Pancreas (tissue), 10 donors: ENCODE measurements around the gene IQSEC1. TPM values are rescaled to one million over a fixed set of nuclear protein-coding genes. Genes with fewer than 3 reads are reported as not detected.
A peak's percentile ranks its signal among the peaks of the same experiment; 100 is the strongest.

Source experiments
- ATAC-seq, 4 donors: fragments of 200-7000 bp; cut with Tn5 transposase; one replicate each; pipeline versions ENCODE4 v1.8.0 to v1.9.1; 2020; ENCODE audit warnings: mild to moderate bottlenecking in 4 of 4, moderate library complexity in 4 of 4
- DNase-seq, 6 donors: peaks; one replicate each; pipeline ENCODE4 v3.0.0-alpha.2; 2020
- FAIRE-seq: peaks from 2 replicates; lab custom pipeline; 2012; peaks lifted over from hg19 to GRCh38; lab: Jason Lieb, UNC
- H3K27ac ChIP-seq, 4 donors: fragments of 200-600 bp; sonication (generic); 1 replicate in 3 of 4; 2 replicates in 1 of 4; pipeline versions ENCODE4 v1.5.0 to v1.8.0; 2020
- H3K27me3 ChIP-seq, 4 donors: fragments of 200-600 bp; one replicate each; pipeline ENCODE4 v1.8.0; 2021
- H3K36me3 ChIP-seq, 3 donors: fragments of 200-600 bp; sonication (generic) in 1 of 3; one replicate each; pipeline versions ENCODE4 v1.5.0 to v1.8.0; 2020 to 2021
- H3K4me1 ChIP-seq, 3 donors: fragments of 200-600 bp; one replicate each; pipeline ENCODE4 v1.8.0; 2021
- H3K4me3 ChIP-seq, 4 donors: fragments of 200-600 bp; sonication (generic) in 2 of 4; one replicate each; pipeline versions ENCODE4 v1.5.0 to v1.8.0; 2020 to 2021
- H3K9me3 ChIP-seq, 4 donors: fragments of 200-600 bp; one replicate each; pipeline ENCODE4 v1.8.0; 2021
- CTCF ChIP-seq, 4 donors: fragments of 200-600 bp; sonication (generic) in 3 of 4; IDR thresholded peaks; one replicate each; pipeline versions ENCODE4 v1.5.0 to v1.8.0; 2021; ENCODE audit warnings: antibody characterized with exemption in 4 of 4
- WGBS, 2 donors: extraction: QIAGEN DNeasy Blood & Tissue Kit; methylation state at CpG; one replicate each; pipeline ENCODE4 v1.1.7; 2013; 5-methylcytosine and 5-hydroxymethylcytosine counted together
- intact Hi-C, 3 donors: fragments of 100-400 bp; cut with DNase I; formaldehyde crosslinking; loops; one replicate each; pipeline versions ENCODE4 v1.11.1 to v1.14.2; 2022
- polyA plus RNA-seq, 2 donors: library from polyadenylated mRNA; stranded (reverse); fragments of 200-250 nt; gene quantifications; one replicate each; pipeline ENCODE4 v1.2.3, GENCODE V29; 2013
- total RNA-seq, 6 donors: library from RNA; stranded (reverse); fragmentation: NEBNext Ultra II Directional in 4 of 6; extraction: Animal tissue kit (Norgen Biotek cat#: 25700) in 4 of 6; gene quantifications; one replicate each; pipeline versions ENCODE4 v1.2.1 to v1.2.4, GENCODE V29; 2021 to 2023
- donor health status: healthy with polysubstance abuse.
- donor health status: DM: no; HTN: no; CAD: no; lungs with moderate emphysema.
- donor health status: DM: no; HTN: no; CAD: no.
- donor health status: control.
- donor health status: control.
- donor health status: Bipolar disorder and iron deficiency.
- donor health status: DM: yes; HTN: yes; CAD: no.
- donor health status: DM: no; HTN: no; CAD: no.
- donor health status: DM: no; HTN: no; CAD: no.
- donor health status: DM: yes; HTN: yes; CAD: no.

The IQSEC1 gene
- total and polyA plus RNA-seq, 8 donors = 15.0 to 27.9 (median 23.1) TPM

GRCh38 chr3:13099707-13100106, 26.5 kb upstream of the IQSEC1 start:
- H3K27me3 ChIP-seq = no peaks in the 10 kb centered on the region
- no peak for FAIRE-seq
- no peak overlapping the region for H3K27ac ChIP-seq
- DNase-seq = peak in 1 of 6 donors; percentile 14
- intact Hi-C loops = loop anchor here in 2 of 3 donors (5.0 to 10.0 kb wide), 3 partner anchors 365 to 555 kb away; no protein-coding TSS in a partner anchor
- no peaks in the 10 kb centered on the region for H3K9me3 ChIP-seq
- H3K4me3 ChIP-seq = no peak overlapping the region
- H3K36me3 ChIP-seq = no peaks in the 10 kb centered on the region
- TF ChIP-seq CTCF (IDR thresholded peaks at IDR 0.05) = no peak
- WGBS, 2 donors = 93% methylated on average over 10 of the region's 10 CpGs
- H3K4me1 ChIP-seq = no peaks in the 10 kb centered on the region
- no peak for ATAC-seq

- FAIRE-seq = no peak
- no peak for DNase-seq
- no peak for ATAC-seq
- 85 to 88% methylated on average over 9 of the region's 9 CpGs for WGBS, 2 donors
- no peaks in the 10 kb centered on the region for H3K27me3 ChIP-seq
- H3K4me1 ChIP-seq = no peaks in the 10 kb centered on the region
- H3K4me3 ChIP-seq = no peak overlapping the region
- TF ChIP-seq CTCF (IDR thresholded peaks at IDR 0.05) = no peak
- no peak overlapping the region for H3K27ac ChIP-seq
- H3K9me3 ChIP-seq = no peaks in the 10 kb centered on the region
- H3K36me3 ChIP-seq = no peaks in the 10 kb centered on the region
- intact Hi-C loops = loop anchor here in 2 of 3 donors (5.0 to 10.0 kb wide), 3 partner anchors 366 to 556 kb away; no protein-coding TSS in a partner anchor
These were observed 25.2 kb upstream of the IQSEC1 start for GRCh38 chr3:13098192-13098988.

GRCh38 chr3:13096356-13096755, 23.1 kb upstream of the IQSEC1 start:
- H3K36me3 ChIP-seq = no peaks in the 10 kb centered on the region
- H3K27ac ChIP-seq = no peak overlapping the region
- no peak for FAIRE-seq
- 95% methylated on average over 8 of the region's 8 CpGs for WGBS, 2 donors
- no peak overlapping the region for H3K4me3 ChIP-seq
- peak in 1 of 6 donors; percentile 22 for DNase-seq
- ATAC-seq = no peak
- intact Hi-C loops = loop anchor here in 2 of 3 donors (5.0 to 10.0 kb wide), 3 partner anchors 368 to 558 kb away; no protein-coding TSS in a partner anchor
- no peak for TF ChIP-seq CTCF (IDR thresholded peaks at IDR 0.05)
- peaks cover 0 to 6% (median 0%) of the 10 kb centered on the region in 3 donors for H3K4me1 ChIP-seq
- no peaks in the 10 kb centered on the region for H3K9me3 ChIP-seq
- no peaks in the 10 kb centered on the region for H3K27me3 ChIP-seq

- no peak for FAIRE-seq
- no peak for TF ChIP-seq CTCF (IDR thresholded peaks at IDR 0.05)
These were observed 22.2 kb upstream of the IQSEC1 start for GRCh38 chr3:13095408-13095937.

More at GRCh38 chr3:13095408-13095937, 22.2 kb upstream of the IQSEC1 start:
- intact Hi-C loops = loop anchor here in 2 of 3 donors (5.0 to 10.0 kb wide), 3 partner anchors 369 to 559 kb away; no protein-coding TSS in a partner anchor
- Histone ChIP-seq H3K36me3 (no peaks in the 10 kb centered on the region), H3K9me3 (no peaks in the 10 kb centered on the region), H3K4me1 (peaks cover 0 to 6% (median 0%) of the 10 kb centered on the region in 3 donors), H3K4me3 (no peak overlapping the region), H3K27me3 (no peaks in the 10 kb centered on the region), H3K27ac (no peak overlapping the region)
- ATAC-seq (no peak), DNase-seq (peak in 1 of 6 donors; percentile 20)
- WGBS, 2 donors = 70 to 75% methylated on average over 21 of the region's 21 CpGs
